NT2/D1 (cell line): Measurements from ENCODE around the gene HOXC4.
"Not testable (repeated sequence)": the region's sequence is repeated elsewhere in the genome, so short reads cannot be mapped to it uniquely, and the experiment has no call there.

Source experiments
- DNase-seq: peaks from one replicate; pipeline ENCODE4 v3.0.0-alpha.2; 2011; ENCODE audit warnings: low read depth, low spot score
- H3K27me3 ChIP-seq: 2 replicates; pipeline ENCODE4 v1.6.0; 2011; ENCODE audit warnings: mild to moderate bottlenecking; ENCODE audit not compliant: insufficient read length, insufficient read depth
- H3K36me3 ChIP-seq: 2 replicates; pipeline ENCODE4 v1.6.1; 2011; ENCODE audit warnings: mild to moderate bottlenecking, low read length, mixed read lengths; ENCODE audit not compliant: insufficient read depth, insufficient read length
- H3K4me1 ChIP-seq: 2 replicates; pipeline ENCODE4 v1.5.1; 2011; ENCODE audit not compliant: insufficient read depth, insufficient read length
- H3K4me3 ChIP-seq: 2 replicates; pipeline ENCODE4 v1.5.1; 2011; ENCODE audit warnings: low read depth; ENCODE audit not compliant: insufficient read length
- H3K9ac ChIP-seq: 2 replicates; pipeline ENCODE4 v1.6.0; 2011; ENCODE audit warnings: low read depth; ENCODE audit not compliant: insufficient read length
- H3K9me3 ChIP-seq: 2 replicates; pipeline ENCODE4 v1.5.1; 2011; ENCODE audit warnings: mild to moderate bottlenecking, low read length; ENCODE audit not compliant: insufficient read depth

HOXC4 gene

DNA sequence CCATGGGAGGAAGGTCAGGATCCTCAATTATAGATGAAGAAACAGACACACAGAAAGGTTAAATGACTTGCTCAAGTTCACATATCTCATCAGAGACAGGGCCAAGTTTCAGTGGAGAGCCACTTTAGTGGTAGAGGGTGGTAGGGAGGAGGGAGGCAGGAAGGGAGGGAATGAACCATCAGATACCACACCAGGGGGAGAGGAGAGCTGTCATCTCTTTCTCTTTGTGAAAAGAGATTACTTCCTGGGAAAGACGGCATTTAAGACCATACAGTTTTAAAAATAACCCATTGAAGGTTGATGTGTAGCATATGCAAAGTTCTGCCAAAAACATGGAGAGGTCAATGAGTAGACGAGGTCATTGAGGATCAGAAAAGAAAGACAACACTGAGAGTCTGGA, 39.3 kb downstream of the HOXC4 start:
- H3K4me1 ChIP-seq, DNase-seq, H3K9me3 ChIP-seq, H3K9ac ChIP-seq, H3K36me3 ChIP-seq, H3K4me3 ChIP-seq: not testable (repeated sequence)
- H3K27me3 ChIP-seq = peaks cover 56% of the 10 kb centered on the region

DNA sequence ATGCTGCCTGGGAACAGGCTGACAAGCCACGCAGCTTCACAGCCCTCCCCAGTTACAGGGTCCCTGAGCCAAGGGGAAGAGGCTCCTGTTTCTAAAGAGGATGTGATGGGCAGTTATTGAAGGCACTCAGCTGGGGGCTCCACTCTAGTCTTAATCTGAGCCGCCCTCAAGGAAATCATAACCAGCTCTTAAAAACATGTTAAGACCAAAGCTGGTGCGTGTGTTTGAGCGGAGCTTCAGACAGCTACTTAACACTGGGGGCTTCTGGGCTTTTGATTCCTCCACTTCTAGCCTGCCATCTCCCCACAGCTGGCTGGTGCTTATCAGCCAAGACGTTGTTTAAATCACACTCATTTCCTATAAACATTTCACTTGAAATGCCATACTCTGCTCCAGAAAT, 42.3 kb downstream of the HOXC4 start:
- H3K27me3 ChIP-seq = peaks cover 29% of the 10 kb centered on the region
- not testable (repeated sequence) for DNase-seq, H3K36me3 ChIP-seq

DNA sequence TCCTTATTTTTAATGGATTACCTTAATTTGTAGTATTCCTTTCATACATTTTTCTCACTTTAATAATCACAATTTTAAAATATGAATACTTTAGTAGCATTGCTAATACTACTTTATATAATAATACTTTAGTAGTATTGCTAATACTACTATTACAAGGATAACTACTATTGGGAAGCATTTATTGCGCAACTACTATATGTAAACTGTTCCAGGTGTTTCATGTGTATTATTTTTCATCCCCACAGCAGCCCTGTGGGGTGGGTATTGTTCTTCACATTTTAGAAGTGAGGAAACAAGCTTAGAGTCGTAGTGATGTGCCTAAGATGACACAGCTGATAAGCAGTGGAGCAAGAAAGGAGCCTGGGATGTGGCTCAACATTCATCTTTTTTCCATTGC, 45.0 kb downstream of the HOXC4 start:
- H3K27me3 ChIP-seq, H3K36me3 ChIP-seq, H3K4me3 ChIP-seq, DNase-seq, H3K9me3 ChIP-seq, H3K9ac ChIP-seq, H3K4me1 ChIP-seq: not testable (repeated sequence)

More for the DNA sequence above, 42.3 kb downstream of the HOXC4 start:
- H3K4me1 ChIP-seq, H3K9me3 ChIP-seq, H3K9ac ChIP-seq, H3K4me3 ChIP-seq: not testable (repeated sequence)

DNA sequence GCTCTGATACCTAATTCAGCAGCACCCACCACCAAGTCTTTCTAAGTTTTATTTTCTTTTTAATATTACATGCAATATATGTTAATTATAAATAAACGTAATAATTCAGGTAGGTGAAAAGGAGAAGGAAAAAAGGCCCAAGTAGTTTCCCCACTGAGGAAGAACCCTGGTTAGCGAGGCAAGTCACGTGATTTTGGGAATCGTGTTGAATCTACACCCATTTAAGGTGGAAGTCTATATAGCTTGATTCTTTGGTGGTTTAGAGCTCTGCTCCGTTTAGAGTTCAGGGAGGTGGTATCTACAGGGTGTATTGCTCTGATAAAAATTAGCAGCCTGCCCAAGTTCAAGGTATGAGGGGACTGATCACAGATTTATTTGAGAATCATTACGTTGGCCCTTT, 47.0 kb downstream of the HOXC4 start:
- not testable (repeated sequence) for H3K9me3 ChIP-seq, H3K4me1 ChIP-seq, H3K9ac ChIP-seq, H3K36me3 ChIP-seq, H3K4me3 ChIP-seq, DNase-seq, H3K27me3 ChIP-seq

DNA sequence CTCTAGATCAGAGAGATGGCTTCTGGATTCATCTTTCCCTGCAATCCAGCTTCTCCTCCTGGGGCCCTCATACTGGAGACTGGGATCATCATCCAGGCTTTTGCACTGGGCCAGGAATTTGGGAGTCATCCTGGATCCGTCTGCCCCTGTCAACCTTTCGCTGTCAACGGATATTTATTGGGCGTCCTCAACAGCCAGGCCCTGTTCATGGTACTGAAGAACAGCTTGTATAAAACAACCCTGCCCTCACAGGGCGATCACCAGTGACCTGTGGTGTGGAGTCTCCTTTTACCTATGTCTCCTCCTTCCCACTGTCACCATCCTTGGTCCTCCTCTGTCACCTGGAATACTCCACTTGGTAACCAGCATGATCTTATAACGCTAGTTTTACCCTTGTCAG, 48.6 kb downstream of the HOXC4 start:
- DNase-seq, H3K36me3 ChIP-seq, H3K9ac ChIP-seq, H3K9me3 ChIP-seq, H3K4me3 ChIP-seq, H3K4me1 ChIP-seq: not testable (repeated sequence)
- H3K27me3 ChIP-seq = peaks cover 21% of the 10 kb centered on the region

DNA sequence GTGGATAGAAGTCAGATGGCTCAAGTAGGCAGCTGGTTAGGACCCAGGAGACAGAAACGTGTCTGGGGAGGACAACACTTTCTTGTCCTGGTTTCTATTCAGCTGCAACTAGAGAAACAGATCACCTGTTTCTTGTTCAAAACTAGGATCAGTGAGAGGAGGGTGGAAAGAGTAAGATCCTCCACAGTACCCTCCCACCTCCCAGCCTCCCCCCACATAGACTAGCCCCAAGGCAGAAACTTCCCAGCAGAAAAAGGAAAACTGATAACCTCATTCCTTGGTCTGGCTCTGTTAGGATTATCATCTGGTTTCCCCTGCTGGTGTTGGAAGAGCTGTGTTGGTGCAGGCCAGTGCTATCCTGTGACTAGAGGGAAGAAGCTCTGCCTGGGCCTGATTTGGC, 50.2 kb downstream of the HOXC4 start:
- H3K36me3 ChIP-seq, H3K9ac ChIP-seq, DNase-seq, H3K4me1 ChIP-seq, H3K9me3 ChIP-seq, H3K4me3 ChIP-seq: not testable (repeated sequence)
- H3K27me3 ChIP-seq = peaks cover 28% of the 10 kb centered on the region
